Tibial nerve (tissue), 4 donors: ENCODE results near the gene HPSE2.

Experiments
- EP300 ChIP-seq, 2 donors: sonication (generic); formaldehyde crosslinking; IDR thresholded peaks; one replicate each; pipeline ENCODE4 v1.6.1; 2017; ENCODE audit warnings: antibody characterized with exemption in 2 of 2, mild to moderate bottlenecking in 1 of 2
- TF ChIP-seq, protein P1 (sequence below), 5 experiments: fragments of 200-600 bp in 3 of 5; fragments of 450-650 bp in 2 of 5; sonication (generic) in 3 of 5; IDR thresholded peaks; one replicate each; pipeline ENCODE4 v1.5.1; 2016 to 2019; ENCODE audit warnings: antibody characterized with exemption in 5 of 5, mild to moderate bottlenecking in 3 of 5, moderate library complexity in 2 of 5

DNA sequence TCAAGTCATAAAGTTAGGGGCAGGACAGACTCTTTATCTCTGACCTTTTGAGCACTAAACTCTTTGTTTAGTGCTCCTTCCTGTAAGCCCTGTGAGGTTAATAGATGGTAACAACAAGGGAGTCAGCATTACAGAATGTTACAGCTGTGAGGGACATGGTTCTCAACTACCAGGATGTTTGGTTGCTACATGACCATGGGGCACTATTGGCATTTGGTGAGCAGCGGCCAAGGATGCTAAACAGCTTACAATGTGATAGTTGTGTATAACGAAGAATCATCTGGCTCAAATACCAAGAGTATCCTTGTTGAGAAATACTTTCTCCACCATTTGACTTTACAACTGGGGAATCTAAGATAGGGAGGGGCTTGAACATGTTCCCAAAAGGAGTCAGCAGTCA lies 753.6 kb downstream of the HPSE2 start:
- TF ChIP-seq, protein P1, sequence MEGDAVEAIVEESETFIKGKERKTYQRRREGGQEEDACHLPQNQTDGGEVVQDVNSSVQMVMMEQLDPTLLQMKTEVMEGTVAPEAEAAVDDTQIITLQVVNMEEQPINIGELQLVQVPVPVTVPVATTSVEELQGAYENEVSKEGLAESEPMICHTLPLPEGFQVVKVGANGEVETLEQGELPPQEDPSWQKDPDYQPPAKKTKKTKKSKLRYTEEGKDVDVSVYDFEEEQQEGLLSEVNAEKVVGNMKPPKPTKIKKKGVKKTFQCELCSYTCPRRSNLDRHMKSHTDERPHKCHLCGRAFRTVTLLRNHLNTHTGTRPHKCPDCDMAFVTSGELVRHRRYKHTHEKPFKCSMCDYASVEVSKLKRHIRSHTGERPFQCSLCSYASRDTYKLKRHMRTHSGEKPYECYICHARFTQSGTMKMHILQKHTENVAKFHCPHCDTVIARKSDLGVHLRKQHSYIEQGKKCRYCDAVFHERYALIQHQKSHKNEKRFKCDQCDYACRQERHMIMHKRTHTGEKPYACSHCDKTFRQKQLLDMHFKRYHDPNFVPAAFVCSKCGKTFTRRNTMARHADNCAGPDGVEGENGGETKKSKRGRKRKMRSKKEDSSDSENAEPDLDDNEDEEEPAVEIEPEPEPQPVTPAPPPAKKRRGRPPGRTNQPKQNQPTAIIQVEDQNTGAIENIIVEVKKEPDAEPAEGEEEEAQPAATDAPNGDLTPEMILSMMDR (IDR thresholded peaks at IDR 0.05), result no peak
- no peak for TF ChIP-seq EP300 (IDR thresholded peaks at IDR 0.05)
